ENCODE measurements around the gene HMGN3. TPM values are rescaled to one million over a fixed set of nuclear protein-coding genes. Genes with fewer than 3 reads are reported as not detected.
A peak's percentile ranks its signal among the peaks of the same experiment; 100 is the strongest.

Gene HMGN3
- total and polyA plus RNA-seq, 2 of the 13 experiments (the other 11 are each of a cell fraction or from before 2014, with no cell fraction given): 67.9 to 145 TPM

- TF ChIP-seq, protein P1, sequence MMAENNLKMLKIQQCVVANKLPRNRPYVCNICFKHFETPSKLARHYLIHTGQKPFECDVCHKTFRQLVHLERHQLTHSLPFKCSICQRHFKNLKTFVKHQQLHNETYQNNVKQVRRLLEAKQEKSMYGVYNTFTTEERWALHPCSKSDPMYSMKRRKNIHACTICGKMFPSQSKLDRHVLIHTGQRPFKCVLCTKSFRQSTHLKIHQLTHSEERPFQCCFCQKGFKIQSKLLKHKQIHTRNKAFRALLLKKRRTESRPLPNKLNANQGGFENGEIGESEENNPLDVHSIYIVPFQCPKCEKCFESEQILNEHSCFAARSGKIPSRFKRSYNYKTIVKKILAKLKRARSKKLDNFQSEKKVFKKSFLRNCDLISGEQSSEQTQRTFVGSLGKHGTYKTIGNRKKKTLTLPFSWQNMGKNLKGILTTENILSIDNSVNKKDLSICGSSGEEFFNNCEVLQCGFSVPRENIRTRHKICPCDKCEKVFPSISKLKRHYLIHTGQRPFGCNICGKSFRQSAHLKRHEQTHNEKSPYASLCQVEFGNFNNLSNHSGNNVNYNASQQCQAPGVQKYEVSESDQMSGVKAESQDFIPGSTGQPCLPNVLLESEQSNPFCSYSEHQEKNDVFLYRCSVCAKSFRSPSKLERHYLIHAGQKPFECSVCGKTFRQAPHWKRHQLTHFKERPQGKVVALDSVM (CRISPR knock-in tag; IDR thresholded peaks at IDR 0.05): no peak; the same call in 1 of the 2 replicates
- TF ChIP-seq ZBTB26 (CRISPR knock-in tag; IDR thresholded peaks at IDR 0.05; ENCODE audit: borderline replicate concordance) (peak; percentile 22; the same call in 1 of the 2 replicates), SNAPC2 (CRISPR knock-in tag; IDR thresholded peaks at IDR 0.05) (no peak), RFX1 (IDR thresholded peaks at IDR 0.05) (no peak), ATM (IDR thresholded peaks at IDR 0.05; ENCODE audit: borderline replicate concordance) (no peak), THAP7 (CRISPR knock-in tag; IDR thresholded peaks at IDR 0.05) (no peak), ZNF230 (CRISPR knock-in tag; IDR thresholded peaks at IDR 0.05) (0 out of 2 replicates have a peak, but pooled peaks have one; percentile 30), YY1 (IDR thresholded peaks at IDR 0.05; ENCODE audit: insufficient read depth, insufficient replicate concordance, low read depth, low read length) (peak; percentile 76), SALL1 (CRISPR knock-in tag; IDR thresholded peaks at IDR 0.05) (peak; percentile 73), POLR2G (IDR thresholded peaks at IDR 0.05; ENCODE audit: low read depth, low read length) (peak; percentile 69), ARID4A (CRISPR knock-in tag; IDR thresholded peaks at IDR 0.05; ENCODE audit: borderline replicate concordance) (peak; percentile 48; the same call in 1 of the 2 replicates), ZNF333 (CRISPR knock-in tag; IDR thresholded peaks at IDR 0.05; ENCODE audit: borderline replicate concordance) (0 out of 2 replicates have a peak, but pooled peaks have one; percentile 75), FOXC1 (CRISPR knock-in tag; IDR thresholded peaks at IDR 0.05; ENCODE audit: borderline replicate concordance) (no peak), HDAC2 (CRISPR knock-in tag; IDR thresholded peaks at IDR 0.05) (0 out of 2 replicates have a peak, but pooled peaks have one; percentile 28), ESRRA (CRISPR knock-in tag; IDR thresholded peaks at IDR 0.05; ENCODE audit: low read depth) (peak; percentile 72), HOXA7 (CRISPR knock-in tag; IDR thresholded peaks at IDR 0.05) (no peak)
- TF ChIP-seq, protein P2, sequence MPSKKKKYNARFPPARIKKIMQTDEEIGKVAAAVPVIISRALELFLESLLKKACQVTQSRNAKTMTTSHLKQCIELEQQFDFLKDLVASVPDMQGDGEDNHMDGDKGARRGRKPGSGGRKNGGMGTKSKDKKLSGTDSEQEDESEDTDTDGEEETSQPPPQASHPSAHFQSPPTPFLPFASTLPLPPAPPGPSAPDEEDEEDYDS (CRISPR knock-in tag; IDR thresholded peaks at IDR 0.05): peak; percentile 73
- TF ChIP-seq, protein P3, sequence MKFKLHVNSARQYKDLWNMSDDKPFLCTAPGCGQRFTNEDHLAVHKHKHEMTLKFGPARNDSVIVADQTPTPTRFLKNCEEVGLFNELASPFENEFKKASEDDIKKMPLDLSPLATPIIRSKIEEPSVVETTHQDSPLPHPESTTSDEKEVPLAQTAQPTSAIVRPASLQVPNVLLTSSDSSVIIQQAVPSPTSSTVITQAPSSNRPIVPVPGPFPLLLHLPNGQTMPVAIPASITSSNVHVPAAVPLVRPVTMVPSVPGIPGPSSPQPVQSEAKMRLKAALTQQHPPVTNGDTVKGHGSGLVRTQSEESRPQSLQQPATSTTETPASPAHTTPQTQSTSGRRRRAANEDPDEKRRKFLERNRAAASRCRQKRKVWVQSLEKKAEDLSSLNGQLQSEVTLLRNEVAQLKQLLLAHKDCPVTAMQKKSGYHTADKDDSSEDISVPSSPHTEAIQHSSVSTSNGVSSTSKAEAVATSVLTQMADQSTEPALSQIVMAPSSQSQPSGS (CRISPR knock-in tag; IDR thresholded peaks at IDR 0.05): peak; percentile 33; the same call in 1 of the 2 replicates
Measured at GRCh38 chr6:79233611-79234149, 802 bp downstream of the HMGN3 start (continued).

Measured in HepG2 (cell line).